ENCODE data around the gene NUP210L. TPM values are rescaled to one million over a fixed set of nuclear protein-coding genes. Genes with fewer than 3 reads are reported as not detected.
"Not testable (repeated sequence)": the region's sequence is repeated elsewhere in the genome, so short reads cannot be mapped to it uniquely, and the experiment has no call there.

The NUP210L gene
- total RNA-seq, 3 donors from 2014 or later = 0.06 TPM; not detected in 2

- no peak for DNase-seq
- intact Hi-C loops (cut with DNase I, micrococcal nuclease) = no loop called here
- TF ChIP-seq CTCF (IDR thresholded peaks at IDR 0.05) = no peak
Observed at GRCh38 chr1:154093699-154094098, 61.2 kb downstream of the NUP210L start.

GRCh38 chr1:154091706-154092105 is 63.2 kb downstream of the NUP210L start:
- no peaks in the 10 kb centered on the region for H3K9me3 ChIP-seq
- H3K36me3 ChIP-seq (ENCODE audit: low read depth) = no peaks in the 10 kb centered on the region
- H3K4me1 ChIP-seq (ENCODE audit: low read depth) = no peaks in the 10 kb centered on the region
- TF ChIP-seq CTCF (IDR thresholded peaks at IDR 0.05) = no peak
- intact Hi-C loops (cut with DNase I, micrococcal nuclease) = no loop called here
- DNase-seq = no peak
- no peak for ATAC-seq
- no peak overlapping the region for H3K4me3 ChIP-seq

More at GRCh38 chr1:154093699-154094098, 61.2 kb downstream of the NUP210L start:
- Histone ChIP-seq H3K36me3 (ENCODE audit: low read depth) (no peaks in the 10 kb centered on the region), H3K4me3 (no peak overlapping the region), H3K4me1 (ENCODE audit: low read depth) (no peaks in the 10 kb centered on the region), H3K9me3 (no peaks in the 10 kb centered on the region)
- ATAC-seq = no peak

GRCh38 chr1:154087574-154087973 is 67.3 kb downstream of the NUP210L start:
- H3K9me3 ChIP-seq = no peaks in the 10 kb centered on the region
- H3K4me1 ChIP-seq (ENCODE audit: low read depth) = no peaks in the 10 kb centered on the region
- no peaks in the 10 kb centered on the region for H3K36me3 ChIP-seq (ENCODE audit: low read depth)
- intact Hi-C loops (cut with DNase I, micrococcal nuclease) = no loop called here
- no peak for TF ChIP-seq CTCF (IDR thresholded peaks at IDR 0.05)
- DNase-seq (no peak), ATAC-seq (no peak)
- H3K4me3 ChIP-seq = no peak overlapping the region

- H3K4me3 ChIP-seq; H3K36me3 ChIP-seq (ENCODE audit: low read depth); H3K9me3 ChIP-seq; intact Hi-C loops (cut with DNase I, micrococcal nuclease); ATAC-seq; DNase-seq; H3K4me1 ChIP-seq (ENCODE audit: low read depth): not testable (repeated sequence)
Observed at GRCh38 chr1:154083057-154083456, 71.8 kb downstream of the NUP210L start.

- DNase-seq = no peak
- TF ChIP-seq CTCF (IDR thresholded peaks at IDR 0.05) = no peak
- Histone ChIP-seq H3K36me3 (ENCODE audit: low read depth) (no peaks in the 10 kb centered on the region), H3K4me3 (no peak overlapping the region), H3K9me3 (no peaks in the 10 kb centered on the region), H3K4me1 (ENCODE audit: low read depth) (no peaks in the 10 kb centered on the region)
- intact Hi-C loops (cut with DNase I, micrococcal nuclease) = no loop called here
- no peak for ATAC-seq
Observed at GRCh38 chr1:154081386-154082126, 73.3 kb downstream of the NUP210L start.

- Histone ChIP-seq H3K9me3 (no peaks in the 10 kb centered on the region), H3K4me1 (ENCODE audit: low read depth) (no peaks in the 10 kb centered on the region), H3K4me3 (no peak overlapping the region), H3K36me3 (ENCODE audit: low read depth) (no peaks in the 10 kb centered on the region)
- ATAC-seq (no peak), DNase-seq (no peak)
- intact Hi-C loops (cut with DNase I, micrococcal nuclease) = no loop called here
- no peak for TF ChIP-seq CTCF (IDR thresholded peaks at IDR 0.05)
Observed at GRCh38 chr1:154076413-154076812, 78.5 kb downstream of the NUP210L start.
